GM19397 (cell line): Measurements from ENCODE around the gene ADAMTSL3.
"Not testable (repeated sequence)": the region's sequence is repeated elsewhere in the genome, so short reads cannot be mapped to it uniquely, and the experiment has no call there.

Experiments used
- ATAC-seq: cut with Tn5 transposase; IDR thresholded peaks from one replicate; pipeline ENCODE4 v1.9.1; 2021; ENCODE audit warnings: mild to moderate bottlenecking, moderate library complexity; ENCODE audit not compliant: unreplicated experiment

Gene ADAMTSL3

GRCh38 chr15:83746231-83746630, 92.3 kb downstream of the ADAMTSL3 start:
- no peak for ATAC-seq

GRCh38 chr15:83747050-83747717, 93.3 kb downstream of the ADAMTSL3 start:
- no peak for ATAC-seq

GRCh38 chr15:83747718-83748110, 93.8 kb downstream of the ADAMTSL3 start:
- ATAC-seq: no peak

- no peak for ATAC-seq
These were observed 100.1 kb downstream of the ADAMTSL3 start for GRCh38 chr15:83753872-83754493.

- not testable (repeated sequence) for ATAC-seq
These were observed 103.4 kb downstream of the ADAMTSL3 start for GRCh38 chr15:83757291-83757690.

- ATAC-seq: no peak
These were observed 108.4 kb downstream of the ADAMTSL3 start for GRCh38 chr15:83762367-83762766.

GRCh38 chr15:83764201-83764838, 110.4 kb downstream of the ADAMTSL3 start:
- ATAC-seq: no peak

- ATAC-seq: no peak
These were observed 112.4 kb downstream of the ADAMTSL3 start for GRCh38 chr15:83766339-83766738.

- ATAC-seq: no peak
These were observed 113.8 kb downstream of the ADAMTSL3 start for GRCh38 chr15:83767741-83768140.

- ATAC-seq: no peak
These were observed 115.6 kb downstream of the ADAMTSL3 start for GRCh38 chr15:83769411-83769999.

- no peak for ATAC-seq
These were observed 121.8 kb downstream of the ADAMTSL3 start for GRCh38 chr15:83775738-83776137.

- no peak for ATAC-seq
These were observed 123.1 kb downstream of the ADAMTSL3 start for GRCh38 chr15:83776986-83777385.

GRCh38 chr15:83783227-83783626, 129.3 kb downstream of the ADAMTSL3 start:
- no peak for ATAC-seq

- no peak for ATAC-seq
These were observed 131.1 kb downstream of the ADAMTSL3 start for GRCh38 chr15:83784975-83785374.

- ATAC-seq: no peak
These were observed 132.4 kb downstream of the ADAMTSL3 start for GRCh38 chr15:83786336-83786735.

GRCh38 chr15:83793069-83793468, 139.1 kb downstream of the ADAMTSL3 start:
- no peak for ATAC-seq

- no peak for ATAC-seq
These were observed 140.3 kb downstream of the ADAMTSL3 start for GRCh38 chr15:83794209-83794608.

- no peak for ATAC-seq
These were observed 155.4 kb downstream of the ADAMTSL3 start for GRCh38 chr15:83809345-83809744.

- ATAC-seq: no peak
These were observed 156.2 kb downstream of the ADAMTSL3 start for GRCh38 chr15:83810110-83810509.

- ATAC-seq: no peak
These were observed 159.8 kb downstream of the ADAMTSL3 start for GRCh38 chr15:83813682-83814081.

GRCh38 chr15:83815506-83815905, 161.6 kb downstream of the ADAMTSL3 start:
- ATAC-seq: no peak
